GM23338 (cell line): ENCODE measurements around the gene ZCCHC4. TPM values are rescaled to one million over a fixed set of nuclear protein-coding genes. Genes with fewer than 3 reads are reported as not detected.

Experiments used
- ATAC-seq: fragments of 200-7000 bp; cut with Tn5 transposase; 3 replicates; pipeline ENCODE4 v1.9.1; 2020
- DNase-seq: peaks from one replicate; pipeline ENCODE4 v3.0.0-alpha.2; 2015; ENCODE audit warnings: low spot score
- H2AFZ ChIP-seq: fragments of 200-600 bp; sonication (generic); 2 replicates; pipeline ENCODE4 v1.8.0; 2016; ENCODE audit warnings: antibody characterized with exemption, mild to moderate bottlenecking, moderate library complexity
- H3F3A ChIP-seq: fragments of 200-600 bp; sonication (generic); replicated peaks from 2 replicates; pipeline ENCODE4 v1.8.0; 2017; ENCODE audit warnings: antibody characterized with exemption, mixed run types, low read depth
- H3K27ac ChIP-seq: fragments of 200-600 bp; sonication (generic); 2 replicates; pipeline ENCODE4 v1.6.1; 2016; ENCODE audit warnings: low read depth
- H3K27me3 ChIP-seq: fragments of 200-600 bp; sonication (generic); 2 replicates; pipeline ENCODE4 v1.8.0; 2016; ENCODE audit warnings: mild to moderate bottlenecking, mixed run types, moderate library complexity; ENCODE audit not compliant: insufficient read depth
- H3K36me3 ChIP-seq: fragments of 200-600 bp; sonication (generic); 2 replicates; pipeline ENCODE4 v1.8.0; 2016; ENCODE audit warnings: mild to moderate bottlenecking; ENCODE audit not compliant: insufficient read depth
- H3K4me1 ChIP-seq: fragments of 200-600 bp; sonication (generic); 2 replicates; pipeline ENCODE4 v1.8.0; 2016; ENCODE audit warnings: mild to moderate bottlenecking, moderate library complexity; ENCODE audit not compliant: insufficient read depth
- H3K4me2 ChIP-seq: fragments of 200-600 bp; sonication (generic); 2 replicates; pipeline ENCODE4 v1.7.1; 2017; ENCODE audit warnings: mixed run types
- H3K4me3 ChIP-seq: fragments of 200-600 bp; sonication (generic); 2 replicates; pipeline ENCODE4 v1.6.1; 2016; ENCODE audit warnings: mixed run types
- H3K79me2 ChIP-seq: fragments of 200-600 bp; sonication (generic); replicated peaks from 2 replicates; pipeline ENCODE4 v1.8.0; 2017; ENCODE audit warnings: mild to moderate bottlenecking; ENCODE audit not compliant: insufficient read depth
- H3K9me2 ChIP-seq: fragments of 200-600 bp; sonication (generic); 2 replicates; pipeline ENCODE4 v1.8.0; 2017; ENCODE audit not compliant: insufficient read depth
- H4K20me1 ChIP-seq: fragments of 200-600 bp; sonication (generic); replicated peaks from 2 replicates; pipeline ENCODE4 v1.8.0; 2017; ENCODE audit warnings: mild to moderate bottlenecking; ENCODE audit not compliant: insufficient read depth
- H3K27ac Mint-ChIP-seq: 2 replicates; pipeline ENCODE4 v1.8.0; 2020; ENCODE audit warnings: inconsistent platforms, mild to moderate bottlenecking, moderate library complexity, mixed read lengths
- H3K27me3 Mint-ChIP-seq: 3 replicates; pipeline ENCODE4 v1.8.0; 2022; ENCODE audit warnings: low read depth, mild to moderate bottlenecking, moderate library complexity, mixed read lengths, inconsistent platforms; ENCODE audit not compliant: insufficient read depth, poor library complexity
- H3K36me3 Mint-ChIP-seq: 3 replicates; pipeline ENCODE4 v1.8.0; 2021; ENCODE audit warnings: low read depth, mild to moderate bottlenecking, inconsistent platforms, moderate library complexity, mixed read lengths
- H3K4me1 Mint-ChIP-seq: 3 replicates; pipeline ENCODE4 v1.8.0; 2020; ENCODE audit warnings: mild to moderate bottlenecking, inconsistent platforms, mixed read lengths
- H3K4me3 Mint-ChIP-seq: 3 replicates; pipeline ENCODE4 v1.8.0; 2021; ENCODE audit warnings: moderate library complexity, mild to moderate bottlenecking, inconsistent platforms, mixed read lengths
- H3K9me3 Mint-ChIP-seq: 3 replicates; pipeline ENCODE4 v1.8.0; 2020; ENCODE audit warnings: moderate library complexity, mild to moderate bottlenecking, inconsistent platforms, mixed read lengths
- CREB1 ChIP-seq: fragments of 250-450 bp; sonication (Bioruptor Pico); IDR thresholded peaks from 2 replicates; pipeline ENCODE4 v1.5.0; 2020; ENCODE audit warnings: low read depth, mild to moderate bottlenecking, moderate library complexity
- EZH2 ChIP-seq: fragments of 200-600 bp; sonication (generic); IDR thresholded peaks from one replicate; pipeline ENCODE4 v1.8.0; 2017; ENCODE audit warnings: antibody characterized with exemption, mild to moderate bottlenecking, low read depth; ENCODE audit not compliant: unreplicated experiment
- JUNB ChIP-seq: IDR thresholded peaks from one replicate; pipeline ENCODE4 v1.6.1; 2016; ENCODE audit warnings: antibody characterized with exemption; ENCODE audit not compliant: unreplicated experiment
- NANOG ChIP-seq: IDR thresholded peaks from 2 replicates; pipeline ENCODE4 v1.6.1; 2016; ENCODE audit warnings: antibody characterized with exemption, borderline replicate concordance
- STAT1 ChIP-seq: IDR thresholded peaks from one replicate; pipeline ENCODE4 v1.6.1; 2016; ENCODE audit warnings: antibody characterized with exemption; ENCODE audit not compliant: unreplicated experiment
- ZNF114 ChIP-seq: fragments of 250-450 bp; sonication (Bioruptor Pico); IDR thresholded peaks from 2 replicates; pipeline ENCODE4 v1.5.0; 2020; ENCODE audit warnings: mild to moderate bottlenecking, moderate library complexity
- ZNF331 ChIP-seq: fragments of 250-450 bp; sonication (Bioruptor Pico); IDR thresholded peaks from 2 replicates; pipeline ENCODE4 v1.5.0; 2020; ENCODE audit warnings: low read depth, mild to moderate bottlenecking, moderate library complexity
- polyA plus RNA-seq: library from polyadenylated mRNA; unstranded; fragments of >200 nt; fragmentation: Nextera tagmentation; extraction: Ambion mirVana; gene quantifications from 2 replicates; pipeline ENCODE4 v1.2.1, GENCODE V29; 2016
- total RNA-seq: library from RNA; depleted of rRNA; stranded (reverse); fragments of >200 nt; shearing (Covaris generic); gene quantifications from 2 replicates; pipeline ENCODE4 v1.2.3, GENCODE V29; 2014
- TF ChIP-seq, protein P1 (sequence below), 2 experiments: fragments of 200-600 bp in 1 of 2; sonication (generic) in 1 of 2; conservative IDR thresholded peaks; 2 replicates each; pipeline versions ENCODE4 v1.5.1 to v1.6.1; 2016 to 2017; ENCODE audit warnings: antibody characterized with exemption in 2 of 2, low read depth in 2 of 2, mild to moderate bottlenecking in 2 of 2, moderate library complexity in 1 of 2

Gene ZCCHC4
- total and polyA plus RNA-seq, 2 experiments from 2014 or later: 11.3 to 17.9 TPM

DNA sequence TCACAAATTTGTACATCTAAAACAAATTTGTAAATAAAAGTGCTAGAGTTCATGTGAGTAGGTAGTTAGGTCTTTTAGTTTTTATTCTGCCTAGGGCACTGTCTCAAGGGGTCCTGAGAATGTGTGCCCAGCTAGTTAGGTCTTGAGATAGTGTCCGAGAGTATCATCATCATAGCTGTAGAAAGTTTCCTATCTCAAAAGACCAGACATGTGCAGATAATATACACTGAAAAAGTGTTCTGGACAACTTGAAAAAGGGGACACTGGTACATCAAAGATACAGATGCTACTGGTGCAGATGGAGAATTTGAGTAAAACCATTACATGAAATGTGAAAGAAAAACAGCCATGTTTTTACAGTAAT, 1.8 kb upstream of the ZCCHC4 start:
- Mint-ChIP-seq H3K36me3 (peaks cover 3% of the 10 kb centered on the region; the same call in 1 of the 3 replicates), H3K4me3 (no peak overlapping the region), H3K4me1 (peaks cover 6% of the 10 kb centered on the region; the same call in 2 of the 3 replicates), H3K27me3 (no peaks in the 10 kb centered on the region), H3K27ac (no peak overlapping the region), H3K9me3 (peaks cover 4% of the 10 kb centered on the region; the same call in 2 of the 3 replicates)
- H3K27me3 ChIP-seq: no peaks in the 10 kb centered on the region
- H3K79me2 ChIP-seq: no peaks in the 10 kb centered on the region
- no peaks in the 10 kb centered on the region for H3K36me3 ChIP-seq
- DNase-seq (no peak), ATAC-seq (no peak)
- no peaks in the 10 kb centered on the region for H3K4me1 ChIP-seq
- H3F3A ChIP-seq: no peaks in the 10 kb centered on the region
- H3K9me2 ChIP-seq: peaks cover 7% of the 10 kb centered on the region; the same call in 1 of the 2 replicates
- peak overlapping the region; percentile 91 for H2AFZ ChIP-seq
- H4K20me1 ChIP-seq: no peaks in the 10 kb centered on the region
- H3K4me3 ChIP-seq: no peak overlapping the region
- no peak overlapping the region for H3K4me2 ChIP-seq
- no peak overlapping the region for H3K27ac ChIP-seq
- TF ChIP-seq JUNB (no peak), CREB1 (CRISPR knock-in tag) (no peak)

- H3K36me3 Mint-ChIP-seq: peaks cover 10% of the 10 kb centered on the region; the same call in 1 of the 3 replicates
- no peaks in the 10 kb centered on the region; the same call in 1 of the 2 replicates for H4K20me1 ChIP-seq
- peak overlapping the region; percentile 93 for H3K27ac ChIP-seq
- no peaks in the 10 kb centered on the region for H3F3A ChIP-seq
- peak overlapping the region; percentile 69; the same call in 1 of the 2 replicates for H2AFZ ChIP-seq
- H3K9me3 Mint-ChIP-seq: peaks cover 4% of the 10 kb centered on the region; the same call in 2 of the 3 replicates
- H3K4me2 ChIP-seq: peak overlapping the region; percentile 90
- no peaks in the 10 kb centered on the region for H3K27me3 Mint-ChIP-seq
- H3K27ac Mint-ChIP-seq: peak overlapping the region; percentile 99
- peak; percentile 70 for DNase-seq
- TF ChIP-seq CREB1 (CRISPR knock-in tag) (no peak), STAT1 (no peak), JUNB (no peak), NANOG (no peak), ZNF331 (CRISPR knock-in tag) (no peak), EZH2 (no peak), ZNF114 (CRISPR knock-in tag) (no peak)
- TF ChIP-seq, protein P1, sequence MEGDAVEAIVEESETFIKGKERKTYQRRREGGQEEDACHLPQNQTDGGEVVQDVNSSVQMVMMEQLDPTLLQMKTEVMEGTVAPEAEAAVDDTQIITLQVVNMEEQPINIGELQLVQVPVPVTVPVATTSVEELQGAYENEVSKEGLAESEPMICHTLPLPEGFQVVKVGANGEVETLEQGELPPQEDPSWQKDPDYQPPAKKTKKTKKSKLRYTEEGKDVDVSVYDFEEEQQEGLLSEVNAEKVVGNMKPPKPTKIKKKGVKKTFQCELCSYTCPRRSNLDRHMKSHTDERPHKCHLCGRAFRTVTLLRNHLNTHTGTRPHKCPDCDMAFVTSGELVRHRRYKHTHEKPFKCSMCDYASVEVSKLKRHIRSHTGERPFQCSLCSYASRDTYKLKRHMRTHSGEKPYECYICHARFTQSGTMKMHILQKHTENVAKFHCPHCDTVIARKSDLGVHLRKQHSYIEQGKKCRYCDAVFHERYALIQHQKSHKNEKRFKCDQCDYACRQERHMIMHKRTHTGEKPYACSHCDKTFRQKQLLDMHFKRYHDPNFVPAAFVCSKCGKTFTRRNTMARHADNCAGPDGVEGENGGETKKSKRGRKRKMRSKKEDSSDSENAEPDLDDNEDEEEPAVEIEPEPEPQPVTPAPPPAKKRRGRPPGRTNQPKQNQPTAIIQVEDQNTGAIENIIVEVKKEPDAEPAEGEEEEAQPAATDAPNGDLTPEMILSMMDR (conservative IDR thresholded peaks at IDR 0.05; ENCODE audit: low read depth in 2 of 2): no peak
- no peaks in the 10 kb centered on the region for H3K4me1 ChIP-seq
- H3K36me3 ChIP-seq: peaks cover 3% of the 10 kb centered on the region; the same call in 1 of the 2 replicates
- H3K9me2 ChIP-seq: peaks cover 7% of the 10 kb centered on the region; the same call in 1 of the 2 replicates
- H3K4me3 Mint-ChIP-seq: peak overlapping the region; percentile 97
- peaks cover 6% of the 10 kb centered on the region; the same call in 2 of the 3 replicates for H3K4me1 Mint-ChIP-seq
- H3K27me3 ChIP-seq: no peaks in the 10 kb centered on the region
- peak overlapping the region; percentile 81 for H3K4me3 ChIP-seq
- ATAC-seq: peak; percentile 23
- no peaks in the 10 kb centered on the region for H3K79me2 ChIP-seq
Observed at GRCh38 chr4:25313201-25313895, 774 bp downstream of the ZCCHC4 start.
